Measurements from ENCODE around the gene COA1. TPM values are rescaled to one million over a fixed set of nuclear protein-coding genes. Genes with fewer than 3 reads are reported as not detected.
"Not testable (repeated sequence)": the region's sequence is repeated elsewhere in the genome, so short reads cannot be mapped to it uniquely, and the experiment has no call there.

Gene COA1
- polyA plus RNA-seq, 1 of the 3 experiments (the other 2 are of a cell fraction) = 42.8 TPM

DNA sequence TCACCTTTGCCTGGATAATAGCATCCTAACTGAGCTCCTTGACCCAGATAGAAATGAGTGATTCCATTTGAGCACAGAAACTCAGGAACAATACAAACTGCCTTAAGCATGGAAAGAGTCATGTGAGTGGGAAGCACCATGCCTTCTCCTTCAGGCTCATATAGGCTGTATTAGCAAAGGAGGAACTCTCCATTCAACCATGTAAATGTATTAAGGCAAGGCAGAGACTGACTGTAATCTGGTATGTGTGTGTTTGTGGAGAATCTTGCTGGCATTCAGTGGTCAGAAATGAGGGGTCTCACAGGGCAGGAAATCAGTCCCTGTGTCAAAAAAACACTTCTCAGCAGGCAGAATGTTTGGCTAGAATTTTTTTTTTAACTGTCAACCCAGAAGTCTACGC is 40.2 kb downstream of the COA1 start:
- 97% methylated on average over 1 of the region's 1 CpG for WGBS (ENCODE audit: low lambda C conversion rate)
- Histone ChIP-seq H3K27ac (ENCODE audit: low read depth in 2 of 2, low read length in 1 of 2) (peak overlapping the region; percentile 4 to 8; a peak in 2 of 4 replicates), H3F3A (replicated peaks; ENCODE audit: insufficient read depth) (peaks cover under 1% of the 10 kb centered on the region), H3K79me2 (ENCODE audit: insufficient read depth) (peaks cover 95% of the 10 kb centered on the region), H3K9ac (no peak overlapping the region), H2AFZ (ENCODE audit: low read depth) (no peak overlapping the region), H3K36me3 (replicated peaks in 1 of 2; ENCODE audit: control insufficient read depth in 1 of 2, insufficient read depth in 2 of 2, low read length in 1 of 2) (peaks cover 2 to 9% of the 10 kb centered on the region in 2 experiments), H3K9me3 (no peaks in the 10 kb centered on the region), H3K4me3 (ENCODE audit: low read depth in 2 of 2, low read length in 1 of 2) (no peak overlapping the region), H3K9me2 (no peaks in the 10 kb centered on the region), H4K20me1 (ENCODE audit: insufficient read depth) (no peaks in the 10 kb centered on the region), H3K4me2 (no peak overlapping the region), H3K4me1 (ENCODE audit: control insufficient read depth in 1 of 2, insufficient read depth in 2 of 2, low read depth in 1 of 2, low read length in 1 of 2) (peaks cover 0 to 12% of the 10 kb centered on the region in 2 experiments; a peak in 3 of 4 replicates), H3K27me3 (ENCODE audit: insufficient read depth) (no peaks in the 10 kb centered on the region)
- TF ChIP-seq FOSL2 (IDR thresholded peaks at IDR 0.05; ENCODE audit: borderline replicate concordance, low read depth) = no peak
- TF ChIP-seq NRF1 (IDR thresholded peaks at IDR 0.05; ENCODE audit: low read depth, low read length) = no peak
- TF ChIP-seq CHD2 (IDR thresholded peaks at IDR 0.05; ENCODE audit: low read length, partially characterized antibody) = no peak
- TF ChIP-seq MEF2A (IDR thresholded peaks at IDR 0.05; ENCODE audit: borderline replicate concordance, low read depth) = no peak
- TF ChIP-seq, protein P1, sequence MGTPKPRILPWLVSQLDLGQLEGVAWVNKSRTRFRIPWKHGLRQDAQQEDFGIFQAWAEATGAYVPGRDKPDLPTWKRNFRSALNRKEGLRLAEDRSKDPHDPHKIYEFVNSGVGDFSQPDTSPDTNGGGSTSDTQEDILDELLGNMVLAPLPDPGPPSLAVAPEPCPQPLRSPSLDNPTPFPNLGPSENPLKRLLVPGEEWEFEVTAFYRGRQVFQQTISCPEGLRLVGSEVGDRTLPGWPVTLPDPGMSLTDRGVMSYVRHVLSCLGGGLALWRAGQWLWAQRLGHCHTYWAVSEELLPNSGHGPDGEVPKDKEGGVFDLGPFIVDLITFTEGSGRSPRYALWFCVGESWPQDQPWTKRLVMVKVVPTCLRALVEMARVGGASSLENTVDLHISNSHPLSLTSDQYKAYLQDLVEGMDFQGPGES (IDR thresholded peaks at IDR 0.05; ENCODE audit: low read depth, low read length) = no peak
- TF ChIP-seq POLR2AphosphoS5 (IDR thresholded peaks at IDR 0.05; ENCODE audit: low read depth, low read length) = no peak
- no peak for TF ChIP-seq RCOR1 (IDR thresholded peaks at IDR 0.05; ENCODE audit: low read length)
- no peak for TF ChIP-seq TAF1 (IDR thresholded peaks at IDR 0.05; ENCODE audit: borderline replicate concordance, low read depth, low read length)
- TF ChIP-seq, protein P2, sequence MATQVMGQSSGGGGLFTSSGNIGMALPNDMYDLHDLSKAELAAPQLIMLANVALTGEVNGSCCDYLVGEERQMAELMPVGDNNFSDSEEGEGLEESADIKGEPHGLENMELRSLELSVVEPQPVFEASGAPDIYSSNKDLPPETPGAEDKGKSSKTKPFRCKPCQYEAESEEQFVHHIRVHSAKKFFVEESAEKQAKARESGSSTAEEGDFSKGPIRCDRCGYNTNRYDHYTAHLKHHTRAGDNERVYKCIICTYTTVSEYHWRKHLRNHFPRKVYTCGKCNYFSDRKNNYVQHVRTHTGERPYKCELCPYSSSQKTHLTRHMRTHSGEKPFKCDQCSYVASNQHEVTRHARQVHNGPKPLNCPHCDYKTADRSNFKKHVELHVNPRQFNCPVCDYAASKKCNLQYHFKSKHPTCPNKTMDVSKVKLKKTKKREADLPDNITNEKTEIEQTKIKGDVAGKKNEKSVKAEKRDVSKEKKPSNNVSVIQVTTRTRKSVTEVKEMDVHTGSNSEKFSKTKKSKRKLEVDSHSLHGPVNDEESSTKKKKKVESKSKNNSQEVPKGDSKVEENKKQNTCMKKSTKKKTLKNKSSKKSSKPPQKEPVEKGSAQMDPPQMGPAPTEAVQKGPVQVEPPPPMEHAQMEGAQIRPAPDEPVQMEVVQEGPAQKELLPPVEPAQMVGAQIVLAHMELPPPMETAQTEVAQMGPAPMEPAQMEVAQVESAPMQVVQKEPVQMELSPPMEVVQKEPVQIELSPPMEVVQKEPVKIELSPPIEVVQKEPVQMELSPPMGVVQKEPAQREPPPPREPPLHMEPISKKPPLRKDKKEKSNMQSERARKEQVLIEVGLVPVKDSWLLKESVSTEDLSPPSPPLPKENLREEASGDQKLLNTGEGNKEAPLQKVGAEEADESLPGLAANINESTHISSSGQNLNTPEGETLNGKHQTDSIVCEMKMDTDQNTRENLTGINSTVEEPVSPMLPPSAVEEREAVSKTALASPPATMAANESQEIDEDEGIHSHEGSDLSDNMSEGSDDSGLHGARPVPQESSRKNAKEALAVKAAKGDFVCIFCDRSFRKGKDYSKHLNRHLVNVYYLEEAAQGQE (IDR thresholded peaks at IDR 0.05; ENCODE audit: low read depth, low read length) = no peak
- no peak for TF ChIP-seq TCF12 (IDR thresholded peaks at IDR 0.05)
- TF ChIP-seq SMC3 (IDR thresholded peaks at IDR 0.05; ENCODE audit: low read depth, low read length) = no peak
- TF ChIP-seq, protein P3, sequence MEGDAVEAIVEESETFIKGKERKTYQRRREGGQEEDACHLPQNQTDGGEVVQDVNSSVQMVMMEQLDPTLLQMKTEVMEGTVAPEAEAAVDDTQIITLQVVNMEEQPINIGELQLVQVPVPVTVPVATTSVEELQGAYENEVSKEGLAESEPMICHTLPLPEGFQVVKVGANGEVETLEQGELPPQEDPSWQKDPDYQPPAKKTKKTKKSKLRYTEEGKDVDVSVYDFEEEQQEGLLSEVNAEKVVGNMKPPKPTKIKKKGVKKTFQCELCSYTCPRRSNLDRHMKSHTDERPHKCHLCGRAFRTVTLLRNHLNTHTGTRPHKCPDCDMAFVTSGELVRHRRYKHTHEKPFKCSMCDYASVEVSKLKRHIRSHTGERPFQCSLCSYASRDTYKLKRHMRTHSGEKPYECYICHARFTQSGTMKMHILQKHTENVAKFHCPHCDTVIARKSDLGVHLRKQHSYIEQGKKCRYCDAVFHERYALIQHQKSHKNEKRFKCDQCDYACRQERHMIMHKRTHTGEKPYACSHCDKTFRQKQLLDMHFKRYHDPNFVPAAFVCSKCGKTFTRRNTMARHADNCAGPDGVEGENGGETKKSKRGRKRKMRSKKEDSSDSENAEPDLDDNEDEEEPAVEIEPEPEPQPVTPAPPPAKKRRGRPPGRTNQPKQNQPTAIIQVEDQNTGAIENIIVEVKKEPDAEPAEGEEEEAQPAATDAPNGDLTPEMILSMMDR (IDR thresholded peaks at IDR 0.05) = no peak
- TF ChIP-seq ZBTB33 (IDR thresholded peaks at IDR 0.05; ENCODE audit: borderline replicate concordance, low read depth) = no peak
- no peak for TF ChIP-seq FOXJ3 (CRISPR knock-in tag; IDR thresholded peaks at IDR 0.05)
- no peak for TF ChIP-seq EZH2phosphoT487 (IDR thresholded peaks at IDR 0.05; ENCODE audit: borderline replicate concordance, low read depth)
- TF ChIP-seq SIN3A (IDR thresholded peaks at IDR 0.05; ENCODE audit: borderline replicate concordance, low read depth, low read length) = no peak
- TF ChIP-seq ELF1 (IDR thresholded peaks at IDR 0.05) = no peak
- no peak for TF ChIP-seq RFX5 (IDR thresholded peaks at IDR 0.05; ENCODE audit: low read length)
- no peak for TF ChIP-seq EP300 (IDR thresholded peaks at IDR 0.05; ENCODE audit: borderline replicate concordance in 1 of 2, low read depth in 1 of 2, low read length in 1 of 2)
- no peak for TF ChIP-seq GATA2 (CRISPR knock-in tag; IDR thresholded peaks at IDR 0.05)
- POLR2A ChIA-PET = no interaction called here
- CTCF ChIA-PET = interaction anchor here (0.9 to 8.1 kb wide), 8 partner anchors 9 to 150 kb away, joined by 3 to 55 read pairs (median 5); partner anchors contain the start of gene STK17A
- no peak for DNase-seq

- H3K4me2 ChIP-seq; H3K9me2 ChIP-seq; H3F3A ChIP-seq (replicated peaks; ENCODE audit: insufficient read depth); H3K9me3 ChIP-seq; H4K20me1 ChIP-seq (ENCODE audit: insufficient read depth); H3K9ac ChIP-seq; H2AFZ ChIP-seq (ENCODE audit: low read depth); H3K36me3 ChIP-seq (replicated peaks in 1 of 2; ENCODE audit: control insufficient read depth in 1 of 2, insufficient read depth in 2 of 2, low read length in 1 of 2); H3K4me3 ChIP-seq (ENCODE audit: low read depth in 2 of 2, low read length in 1 of 2); H3K27me3 ChIP-seq (ENCODE audit: insufficient read depth); DNase-seq; H3K27ac ChIP-seq (ENCODE audit: low read depth in 2 of 2, low read length in 1 of 2); H3K4me1 ChIP-seq (ENCODE audit: control insufficient read depth in 1 of 2, insufficient read depth in 2 of 2, low read depth in 1 of 2, low read length in 1 of 2); POLR2A ChIA-PET: not testable (repeated sequence)
- CTCF ChIA-PET = interaction anchor here (1.0 to 8.1 kb wide), 6 partner anchors 10 to 267 kb away, joined by 3 to 55 read pairs (median 7); partner anchors contain the start of gene STK17A
- peaks cover 98% of the 10 kb centered on the region for H3K79me2 ChIP-seq (ENCODE audit: insufficient read depth)
- over 99% methylated on average over 4 of the region's 4 CpGs for WGBS (ENCODE audit: low lambda C conversion rate)
Measured at GRCh38 chr7:43687866-43688265, 41.5 kb downstream of the COA1 start.
